Medulla oblongata (tissue), 1 donor: ENCODE measurements around the gene MRPL10.
A peak's percentile ranks its signal among the peaks of the same experiment; 100 is the strongest.

ENCODE experiments used
- DNase-seq: peaks from one replicate; pipeline ENCODE4 v3.0.0-alpha.2; 2015; ENCODE audit errors: extremely low spot score

MRPL10 gene

DNA sequence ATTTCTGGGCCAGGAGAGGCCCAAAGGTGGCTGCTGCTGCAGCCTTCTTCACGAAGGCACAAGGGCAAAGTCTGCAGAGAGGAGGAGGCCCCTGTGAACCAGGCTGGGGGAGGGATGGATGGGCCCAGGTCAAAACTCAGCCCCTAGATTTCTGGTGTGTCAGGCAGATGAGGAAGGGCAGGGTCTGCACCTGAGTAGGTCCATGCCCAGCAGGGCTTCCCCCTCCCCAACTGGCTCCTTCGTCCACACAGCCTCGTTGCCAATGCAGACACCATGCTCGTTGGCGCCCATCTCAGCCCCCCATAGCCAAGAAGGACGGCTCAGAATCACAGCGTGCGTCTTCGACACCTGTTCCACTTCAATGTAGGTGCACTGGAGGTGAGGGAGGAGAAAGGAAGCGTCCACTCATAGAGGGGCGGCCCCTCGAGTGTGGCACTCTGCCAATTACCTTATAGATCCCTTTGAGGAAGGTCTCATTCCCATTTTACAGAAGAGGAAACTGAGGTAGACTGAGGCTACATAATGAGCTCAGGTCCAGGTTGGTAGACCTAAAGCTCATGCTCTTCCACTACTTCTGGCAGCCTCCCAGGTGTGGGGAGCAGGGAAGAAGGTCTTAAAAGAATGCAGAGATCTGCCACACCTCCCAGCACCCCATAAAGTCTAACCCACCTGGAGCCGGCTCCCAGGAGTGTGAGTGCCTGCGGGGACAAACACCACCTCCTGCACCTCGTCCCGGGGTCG lies 8.8 kb upstream of the MRPL10 start:
- DNase-seq: no peak

GRCh38 chr17:47839071-47839470 lies 7.7 kb upstream of the MRPL10 start:
- DNase-seq: no peak

- no peak for DNase-seq
These were observed 7.3 kb upstream of the MRPL10 start for GRCh38 chr17:47838636-47839035.

DNA sequence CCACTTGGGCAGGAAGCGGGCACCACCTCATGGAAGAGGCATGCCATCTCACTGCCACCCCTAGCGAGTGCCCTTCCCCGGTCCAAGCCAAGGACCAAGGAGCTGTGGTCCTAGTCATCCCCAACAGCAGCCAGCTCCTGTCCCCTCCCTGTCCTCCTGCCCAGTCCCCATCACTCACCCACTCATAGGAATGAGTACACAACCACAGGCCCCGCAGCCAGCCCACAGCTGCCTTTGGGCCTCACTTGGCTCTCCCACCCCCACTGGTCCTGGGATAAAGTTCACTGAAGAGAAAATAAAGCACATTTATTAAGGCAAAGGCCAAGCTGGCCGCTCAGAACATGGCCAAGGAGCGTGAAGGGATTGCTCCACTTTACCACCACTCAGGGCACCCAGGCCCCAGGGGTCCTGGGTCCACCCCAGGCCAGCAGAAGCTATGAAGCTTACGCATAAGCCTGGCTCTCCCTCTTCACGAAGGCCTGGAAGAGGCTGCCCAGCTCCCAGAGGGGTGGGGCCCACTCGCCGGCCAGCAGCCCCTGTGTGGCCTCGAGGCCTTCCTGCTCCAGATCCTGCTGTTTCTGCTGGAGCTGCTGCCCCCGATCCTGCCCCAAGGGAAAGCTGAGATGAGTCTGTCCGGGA lies 6.2 kb upstream of the MRPL10 start:
- no peak for DNase-seq

DNA sequence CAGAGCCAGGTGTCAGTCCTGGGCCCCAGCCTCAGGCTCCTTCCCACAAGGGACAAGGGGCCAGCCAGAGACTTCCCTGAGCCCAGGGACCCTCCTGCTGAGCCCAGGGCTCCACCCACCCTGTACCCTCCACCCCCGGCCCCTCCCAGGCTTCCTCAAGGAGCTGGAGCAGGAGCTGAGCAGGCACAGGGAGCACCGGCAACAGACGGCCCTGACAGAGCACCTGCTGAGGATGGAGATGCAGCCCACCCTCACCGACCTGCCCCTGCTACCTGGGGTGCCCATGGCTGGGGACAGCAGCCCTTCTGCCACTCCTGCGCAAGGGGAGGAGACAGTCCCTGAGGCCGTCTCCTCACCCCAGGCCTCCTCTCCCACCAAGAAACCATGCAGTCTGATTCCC lies 5.3 kb upstream of the MRPL10 start:
- DNase-seq: no peak

DNA sequence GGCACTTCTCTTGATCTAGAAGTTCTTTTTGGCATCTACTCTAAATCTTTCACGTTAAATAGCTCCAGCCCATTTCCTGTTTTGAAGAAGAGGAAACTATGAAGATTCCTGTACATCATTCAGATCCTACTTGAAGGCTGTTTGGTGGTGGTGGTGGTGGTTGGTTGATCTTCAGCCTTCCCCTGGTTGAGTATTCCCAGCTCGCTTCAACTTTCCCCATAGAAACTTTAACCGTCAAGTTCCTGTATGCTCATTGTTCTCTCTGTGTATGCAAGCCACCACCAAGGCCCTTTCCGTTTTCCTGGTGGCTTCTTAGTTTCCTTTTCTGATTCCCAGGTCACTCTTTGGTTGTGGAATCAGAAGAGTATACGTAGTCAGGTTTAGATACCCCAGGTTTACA lies 3.4 kb upstream of the MRPL10 start:
- no peak for DNase-seq

DNA sequence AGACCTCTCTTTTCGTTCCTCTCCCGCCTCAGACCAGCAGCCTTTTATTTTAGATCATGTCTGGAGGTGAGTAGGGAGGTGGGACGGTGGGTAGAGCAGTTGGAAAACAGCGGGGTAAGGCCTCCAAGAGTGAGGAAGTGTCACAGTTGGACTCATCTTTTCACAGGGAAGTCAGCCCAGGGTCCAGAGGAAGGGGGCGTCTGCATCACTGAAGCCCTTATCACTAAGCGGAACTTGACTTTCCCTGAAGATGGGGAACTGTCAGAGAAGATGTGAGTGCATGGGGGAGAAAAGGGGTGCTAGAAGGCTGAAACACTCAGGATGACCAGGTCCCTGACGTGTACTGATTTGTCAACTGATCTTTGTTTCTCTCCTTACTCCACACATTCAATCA lies 590 bp upstream of the MRPL10 start:
- DNase-seq: peak; percentile 54

GRCh38 chr17:47830396-47831002 lies 842 bp downstream of the MRPL10 start:
- no peak for DNase-seq

DNA sequence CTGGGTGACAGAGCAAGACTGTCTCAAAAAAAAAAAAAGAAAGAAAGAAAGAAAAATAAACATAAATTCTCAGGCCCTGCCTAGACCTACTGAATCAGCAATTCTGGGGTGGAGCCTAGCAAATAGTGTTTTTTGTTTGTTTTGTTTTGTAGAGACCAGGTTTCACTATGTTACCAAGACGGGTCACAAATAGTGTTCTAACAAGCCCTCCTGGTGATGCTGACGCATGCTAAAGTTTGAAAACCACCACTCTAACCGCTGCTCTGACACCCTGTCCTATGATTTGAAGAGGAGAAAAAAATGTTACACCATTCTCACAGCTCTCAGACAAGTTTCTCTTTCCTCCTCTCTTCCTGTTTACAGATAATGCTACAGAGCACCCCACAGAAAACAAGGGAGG lies 1.5 kb downstream of the MRPL10 start:
- DNase-seq: no peak

DNA sequence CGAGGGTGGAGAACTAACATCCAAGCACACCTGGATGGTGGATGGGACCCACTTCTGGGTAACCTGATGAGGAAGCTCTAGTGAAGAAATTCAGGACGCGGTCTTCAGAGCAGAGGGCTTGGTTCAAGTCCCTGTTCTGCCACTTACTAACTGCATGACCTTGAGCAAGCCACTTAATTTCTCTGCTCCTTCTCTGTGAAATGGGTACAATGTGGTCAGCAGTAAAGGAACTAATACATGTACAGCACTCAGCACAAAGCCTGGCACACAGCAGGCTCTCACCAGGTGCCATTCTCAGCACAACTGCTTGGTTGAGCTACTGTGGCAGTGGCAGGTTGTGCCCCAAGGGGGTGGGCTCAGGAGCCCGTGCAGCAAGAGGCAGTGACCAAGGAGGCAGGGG lies 7.8 kb downstream of the MRPL10 start:
- DNase-seq: no peak

GRCh38 chr17:47822785-47823184 lies 8.6 kb downstream of the MRPL10 start:
- DNase-seq: no peak

- DNase-seq: peak; percentile 83
These were observed 9.6 kb downstream of the MRPL10 start, which contains the start of gene OSBPL7 for GRCh38 chr17:47821424-47822391. Gene OSBPL7 (minus strand): TSS chr17:47821794. CDS start chr17:47820278, 1,516 bp downstream.

DNA sequence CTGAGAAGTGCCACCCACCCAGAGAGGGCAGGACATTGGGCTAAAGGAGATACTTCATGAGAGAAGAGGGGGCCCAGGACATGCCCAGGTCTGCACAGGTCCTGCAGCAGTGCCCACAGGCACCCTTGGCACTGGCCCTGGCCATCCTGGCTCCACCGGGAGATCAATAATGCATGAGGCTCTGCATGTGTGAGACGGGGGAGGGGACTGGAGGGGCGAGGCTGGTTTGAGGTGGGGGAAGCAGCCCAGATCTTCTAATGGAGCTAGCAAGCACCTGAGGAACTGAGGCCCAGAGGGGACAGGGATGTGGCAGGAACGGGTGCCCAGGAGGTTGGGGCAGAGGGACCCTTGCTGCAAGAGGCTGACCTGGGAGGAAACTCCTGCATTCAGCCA lies 10.3 kb downstream of the MRPL10 start:
- DNase-seq: no peak

- DNase-seq: no peak
These were observed 11.1 kb downstream of the MRPL10 start for GRCh38 chr17:47820033-47820789.

DNA sequence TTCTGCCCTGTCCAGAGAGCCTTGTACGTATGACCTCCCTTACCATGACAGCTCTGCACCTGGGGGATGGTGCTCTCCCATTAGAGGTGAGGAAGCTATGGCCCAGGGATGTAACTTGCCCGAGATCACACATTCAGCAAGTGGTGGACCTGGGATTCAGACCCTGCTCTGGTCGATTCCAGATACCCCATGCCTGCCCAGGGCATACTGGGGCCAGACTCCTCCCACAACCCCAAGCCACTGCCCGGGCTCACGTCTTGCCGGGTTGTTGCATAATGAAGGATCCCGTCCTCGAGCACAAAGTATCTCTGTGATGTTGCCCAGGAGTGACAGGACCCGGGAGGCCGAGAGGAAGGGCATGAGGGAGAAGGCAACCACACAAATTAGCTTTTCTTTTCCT lies 11.9 kb downstream of the MRPL10 start:
- no peak for DNase-seq

DNA sequence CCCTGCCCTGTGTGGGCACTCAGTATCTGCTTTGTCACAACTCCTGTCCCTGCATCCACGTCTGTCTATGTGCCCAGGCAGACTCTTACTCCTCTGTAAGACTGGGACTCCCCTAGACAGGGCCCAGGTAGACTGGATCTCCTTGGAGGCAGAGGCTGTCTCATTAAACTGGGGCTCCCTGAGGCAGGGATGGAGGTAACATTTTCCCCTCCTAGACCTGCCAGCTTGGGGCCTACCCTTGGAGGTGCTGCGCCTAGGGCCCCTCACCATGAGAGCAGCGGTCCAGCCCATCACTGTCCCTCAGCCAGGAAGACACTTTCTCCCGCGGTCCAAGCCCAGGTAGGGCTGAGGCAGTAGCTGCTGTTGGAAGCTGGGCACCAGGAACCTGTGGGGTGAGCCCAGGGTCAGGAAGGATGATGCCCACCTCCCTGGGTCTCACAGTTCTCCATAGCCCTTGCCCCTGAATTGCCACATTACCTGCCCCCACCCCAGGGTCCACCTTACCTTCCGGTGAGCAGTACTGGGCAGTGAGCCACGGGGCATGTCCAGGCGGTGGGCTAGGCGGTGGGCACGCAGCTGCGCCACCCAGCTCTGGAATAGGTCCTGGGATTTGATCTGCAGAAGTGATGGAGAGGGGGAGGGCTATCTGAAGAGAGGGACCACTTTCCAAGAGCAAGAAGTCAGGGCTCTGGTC lies 13.2 kb downstream of the MRPL10 start:
- DNase-seq: no peak

DNA sequence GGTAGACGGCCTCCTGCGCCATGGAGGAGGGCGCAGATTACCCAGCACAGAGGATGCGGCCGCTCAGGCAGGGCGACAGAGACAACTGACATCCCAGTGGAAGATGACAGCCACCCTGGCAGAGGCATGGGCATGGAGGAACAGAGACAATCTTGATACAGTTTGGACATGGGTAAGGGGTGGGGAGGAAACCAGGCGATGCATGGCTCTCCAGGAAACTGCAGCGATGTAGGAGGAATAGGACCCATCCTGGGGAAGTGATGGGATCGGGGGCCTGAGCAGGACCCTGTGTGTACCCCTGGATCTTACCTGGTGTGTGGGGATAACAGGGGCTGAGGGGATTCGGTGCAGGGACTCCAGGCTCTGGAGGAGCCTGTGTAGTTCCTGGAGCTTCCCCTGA lies 14.4 kb downstream of the MRPL10 start:
- no peak for DNase-seq

- DNase-seq: no peak
These were observed 15.1 kb downstream of the MRPL10 start for GRCh38 chr17:47816111-47816735.

DNA sequence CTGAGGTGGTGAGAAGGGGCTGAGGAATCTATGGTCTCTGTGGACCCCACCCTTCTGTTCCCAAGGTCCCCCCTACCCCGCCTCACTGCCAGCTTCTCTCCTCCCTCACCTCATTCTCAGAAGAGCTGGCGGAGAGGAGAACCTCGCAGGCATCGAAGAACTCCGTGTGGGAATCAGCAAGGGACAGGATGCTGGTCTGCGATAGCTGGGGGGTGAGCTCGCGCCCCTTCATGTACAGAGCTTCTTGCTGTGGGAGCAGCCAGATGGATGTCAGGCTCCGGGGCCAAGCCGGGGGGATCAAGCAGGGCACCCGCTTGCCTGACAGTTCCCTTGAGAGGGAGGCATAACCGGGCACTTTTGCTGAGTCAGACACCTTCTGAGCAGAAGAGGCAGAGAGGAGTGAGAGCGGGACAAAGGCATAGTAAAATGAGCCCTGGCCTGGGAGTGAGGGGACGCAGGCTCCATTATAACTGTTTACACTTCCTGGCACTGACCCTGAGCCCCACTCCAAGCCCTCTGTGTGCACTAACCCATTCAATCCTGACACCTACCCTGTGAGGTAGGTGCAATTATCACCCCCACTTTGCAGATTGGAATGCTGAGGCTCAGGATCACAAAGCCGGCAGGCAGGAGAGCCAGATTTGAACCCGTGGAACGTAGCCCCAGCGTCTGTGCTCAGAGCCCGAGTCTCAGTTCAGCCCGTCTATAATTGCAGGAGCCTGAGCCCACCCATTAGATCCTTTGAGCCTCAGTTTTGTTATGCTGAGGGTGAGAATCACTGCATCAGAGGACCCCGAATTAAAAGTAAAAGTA lies 16.0 kb downstream of the MRPL10 start:
- no peak for DNase-seq
